ENCODE results near the gene TMEM232. TPM values are rescaled to one million over a fixed set of nuclear protein-coding genes. Genes with fewer than 3 reads are reported as not detected.

Gene TMEM232
- total RNA-seq, 1 donor from 2014 or later = 8.4 TPM

DNA sequence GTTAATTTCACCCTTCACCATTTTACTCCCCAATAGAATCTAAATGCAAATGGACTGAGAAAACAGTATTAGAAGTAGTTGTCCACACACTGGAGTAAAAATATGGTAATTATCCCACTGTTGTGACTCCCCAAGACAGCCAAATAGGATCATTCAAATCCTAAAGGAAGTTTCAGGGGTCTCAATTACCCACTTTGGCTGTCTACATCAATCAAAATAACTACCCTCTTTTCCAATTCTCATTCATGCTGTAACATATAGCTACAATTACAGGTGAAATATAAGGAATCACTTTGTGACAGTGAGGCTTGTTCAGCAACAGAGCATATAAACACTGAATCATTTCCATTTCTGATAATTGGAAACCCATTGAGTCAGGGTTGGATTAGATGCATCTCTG, 220.1 kb downstream of the TMEM232 start:
- TF ChIP-seq, protein P1, sequence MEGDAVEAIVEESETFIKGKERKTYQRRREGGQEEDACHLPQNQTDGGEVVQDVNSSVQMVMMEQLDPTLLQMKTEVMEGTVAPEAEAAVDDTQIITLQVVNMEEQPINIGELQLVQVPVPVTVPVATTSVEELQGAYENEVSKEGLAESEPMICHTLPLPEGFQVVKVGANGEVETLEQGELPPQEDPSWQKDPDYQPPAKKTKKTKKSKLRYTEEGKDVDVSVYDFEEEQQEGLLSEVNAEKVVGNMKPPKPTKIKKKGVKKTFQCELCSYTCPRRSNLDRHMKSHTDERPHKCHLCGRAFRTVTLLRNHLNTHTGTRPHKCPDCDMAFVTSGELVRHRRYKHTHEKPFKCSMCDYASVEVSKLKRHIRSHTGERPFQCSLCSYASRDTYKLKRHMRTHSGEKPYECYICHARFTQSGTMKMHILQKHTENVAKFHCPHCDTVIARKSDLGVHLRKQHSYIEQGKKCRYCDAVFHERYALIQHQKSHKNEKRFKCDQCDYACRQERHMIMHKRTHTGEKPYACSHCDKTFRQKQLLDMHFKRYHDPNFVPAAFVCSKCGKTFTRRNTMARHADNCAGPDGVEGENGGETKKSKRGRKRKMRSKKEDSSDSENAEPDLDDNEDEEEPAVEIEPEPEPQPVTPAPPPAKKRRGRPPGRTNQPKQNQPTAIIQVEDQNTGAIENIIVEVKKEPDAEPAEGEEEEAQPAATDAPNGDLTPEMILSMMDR (IDR thresholded peaks at IDR 0.05; ENCODE audit: unreplicated experiment) = no peak
- Mint-ChIP-seq H3K27me3 (no peaks in the 10 kb centered on the region), H3K36me3 (ENCODE audit: insufficient read depth) (no peaks in the 10 kb centered on the region), H3K4me1 (ENCODE audit: low read depth) (no peaks in the 10 kb centered on the region), H3K27ac (no peak overlapping the region), H3K4me3 (ENCODE audit: low read depth) (no peak overlapping the region), H3K9me3 (ENCODE audit: low read depth) (no peaks in the 10 kb centered on the region)
- no peak for DNase-seq (ENCODE audit: low spot score, unreplicated experiment)

DNA sequence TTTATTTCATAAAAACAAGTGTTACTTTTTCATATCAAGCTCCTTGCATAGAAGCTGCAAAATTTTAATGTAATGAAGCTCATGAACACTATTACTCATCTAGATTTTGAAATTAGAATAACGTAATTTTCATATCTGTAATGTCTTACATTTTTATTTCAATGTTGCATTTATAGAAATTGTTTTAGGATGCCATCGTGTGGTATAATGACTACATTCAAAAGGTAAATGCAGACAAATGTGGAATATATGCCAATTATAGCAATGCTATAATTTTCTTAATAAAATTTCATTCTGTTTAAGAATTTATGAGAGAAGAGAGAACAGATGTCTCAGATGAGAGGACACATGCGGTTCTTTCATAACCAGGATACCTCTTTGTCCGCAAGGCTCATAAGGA, 230.2 kb downstream of the TMEM232 start:
- Mint-ChIP-seq H3K27me3 (no peaks in the 10 kb centered on the region), H3K9me3 (ENCODE audit: low read depth) (no peaks in the 10 kb centered on the region), H3K27ac (no peak overlapping the region), H3K36me3 (ENCODE audit: insufficient read depth) (no peaks in the 10 kb centered on the region), H3K4me3 (ENCODE audit: low read depth) (no peak overlapping the region), H3K4me1 (ENCODE audit: low read depth) (no peaks in the 10 kb centered on the region)
- no peak for DNase-seq (ENCODE audit: low spot score, unreplicated experiment)
- TF ChIP-seq, protein P1 (IDR thresholded peaks at IDR 0.05; ENCODE audit: unreplicated experiment) = no peak

DNA sequence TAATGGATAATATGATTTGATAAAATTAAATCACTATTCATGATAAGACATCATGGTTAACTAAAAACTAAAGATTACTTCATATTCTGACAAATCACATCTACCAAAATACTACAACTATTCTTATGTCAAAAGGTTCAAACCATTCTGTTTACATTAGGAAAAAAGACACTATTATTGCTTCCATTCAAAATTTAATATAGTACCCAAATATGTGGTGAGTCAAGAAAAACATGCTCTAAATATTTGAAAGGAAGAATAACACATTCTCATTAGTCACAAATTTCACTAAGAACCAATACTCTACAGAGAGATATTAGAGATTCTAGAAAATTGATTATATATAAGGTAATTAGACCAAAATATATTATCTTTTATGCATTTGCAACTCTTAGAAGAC, 234.0 kb downstream of the TMEM232 start:
- H3K4me1 Mint-ChIP-seq (ENCODE audit: low read depth) = no peaks in the 10 kb centered on the region
- no peak for DNase-seq (ENCODE audit: low spot score, unreplicated experiment)
- H3K27me3 Mint-ChIP-seq = no peaks in the 10 kb centered on the region

DNA sequence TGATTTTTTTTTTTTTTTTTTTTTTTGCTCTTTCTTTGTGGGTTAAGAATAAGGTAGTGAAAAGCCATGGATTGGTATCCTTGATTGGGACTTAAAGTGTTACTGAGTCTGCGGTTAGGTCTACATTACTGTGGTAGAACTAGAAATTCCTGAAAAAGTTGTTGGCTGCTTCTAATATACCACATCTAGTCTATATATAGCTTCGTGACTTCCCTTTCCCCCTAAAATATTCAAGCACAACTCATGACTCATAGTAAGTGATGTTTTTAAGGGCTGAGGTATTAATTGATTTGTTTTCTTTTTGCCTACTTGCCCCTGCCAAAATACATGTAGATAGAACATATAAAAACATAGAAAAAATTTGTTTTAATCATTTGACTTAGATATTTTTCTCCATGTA, 247.6 kb downstream of the TMEM232 start:
- Mint-ChIP-seq H3K9me3 (ENCODE audit: low read depth) (no peaks in the 10 kb centered on the region), H3K4me3 (ENCODE audit: low read depth) (no peak overlapping the region), H3K4me1 (ENCODE audit: low read depth) (peaks cover 2% of the 10 kb centered on the region), H3K36me3 (ENCODE audit: insufficient read depth) (no peaks in the 10 kb centered on the region), H3K27ac (no peak overlapping the region), H3K27me3 (no peaks in the 10 kb centered on the region)
- no peak for DNase-seq (ENCODE audit: low spot score, unreplicated experiment)
- TF ChIP-seq, protein P1 (IDR thresholded peaks at IDR 0.05; ENCODE audit: unreplicated experiment) = no peak

More for the DNA sequence above, 234.0 kb downstream of the TMEM232 start:
- H3K4me3 Mint-ChIP-seq (ENCODE audit: low read depth) = no peak overlapping the region
- H3K27ac Mint-ChIP-seq = no peak overlapping the region
- H3K36me3 Mint-ChIP-seq (ENCODE audit: insufficient read depth) = no peaks in the 10 kb centered on the region
- TF ChIP-seq, protein P1 (IDR thresholded peaks at IDR 0.05; ENCODE audit: unreplicated experiment) = no peak
- H3K9me3 Mint-ChIP-seq (ENCODE audit: low read depth) = no peaks in the 10 kb centered on the region

DNA sequence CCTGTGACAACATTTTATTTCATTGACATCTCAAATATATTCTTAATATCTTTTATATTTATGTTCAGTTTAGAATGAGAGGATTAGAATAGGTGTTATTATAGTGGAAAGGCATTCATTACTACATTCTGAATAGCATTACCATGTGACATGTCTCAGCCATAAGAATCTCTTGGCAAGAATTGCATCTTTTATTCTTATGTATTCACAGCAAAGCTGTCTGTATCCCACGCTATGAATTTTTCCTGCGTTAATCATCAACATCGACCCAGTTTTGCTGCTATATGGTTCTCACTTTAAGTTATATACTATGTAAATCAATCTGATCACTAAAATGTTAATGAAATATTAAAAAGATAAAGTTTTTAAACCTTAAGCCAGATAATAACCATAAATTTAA, 248.6 kb downstream of the TMEM232 start:
- Mint-ChIP-seq H3K27me3 (no peaks in the 10 kb centered on the region), H3K27ac (no peak overlapping the region), H3K4me3 (ENCODE audit: low read depth) (no peak overlapping the region), H3K4me1 (ENCODE audit: low read depth) (peaks cover 2% of the 10 kb centered on the region), H3K36me3 (ENCODE audit: insufficient read depth) (no peaks in the 10 kb centered on the region), H3K9me3 (ENCODE audit: low read depth) (peaks cover 1% of the 10 kb centered on the region)
- TF ChIP-seq, protein P1 (IDR thresholded peaks at IDR 0.05; ENCODE audit: unreplicated experiment) = no peak
- DNase-seq (ENCODE audit: low spot score, unreplicated experiment) = no peak

Measured in progenitor cell of endocrine pancreas (in vitro differentiated cells).